NCI-H1436 (cell line): Measurements from ENCODE around the gene OR6C65.

Experiments
- DNase-seq: peaks from one replicate; lab custom pipeline; 2025; lab: John Stamatoyannopoulos, UW

The OR6C65 gene

DNA sequence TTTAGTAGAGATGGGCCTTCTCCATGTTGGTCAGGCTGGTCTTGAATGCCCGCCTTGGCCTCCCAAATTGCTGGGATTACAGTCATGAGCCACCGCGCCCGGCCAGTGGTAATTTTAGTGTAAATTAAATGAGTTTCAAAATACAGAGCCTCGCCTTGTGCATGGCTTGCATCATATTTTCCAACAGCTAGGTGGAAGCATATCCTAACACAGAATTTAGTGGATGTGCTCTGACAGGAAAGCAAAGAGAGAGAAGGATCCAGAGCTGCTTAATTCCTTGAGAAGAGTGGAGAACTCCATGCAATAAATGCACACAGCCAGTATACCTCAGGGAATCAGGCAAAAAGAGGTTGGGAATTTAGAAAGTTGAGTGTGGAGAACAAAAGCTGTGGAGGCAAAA, 46.0 kb downstream of the OR6C65 start:
- DNase-seq, result no peak

DNA sequence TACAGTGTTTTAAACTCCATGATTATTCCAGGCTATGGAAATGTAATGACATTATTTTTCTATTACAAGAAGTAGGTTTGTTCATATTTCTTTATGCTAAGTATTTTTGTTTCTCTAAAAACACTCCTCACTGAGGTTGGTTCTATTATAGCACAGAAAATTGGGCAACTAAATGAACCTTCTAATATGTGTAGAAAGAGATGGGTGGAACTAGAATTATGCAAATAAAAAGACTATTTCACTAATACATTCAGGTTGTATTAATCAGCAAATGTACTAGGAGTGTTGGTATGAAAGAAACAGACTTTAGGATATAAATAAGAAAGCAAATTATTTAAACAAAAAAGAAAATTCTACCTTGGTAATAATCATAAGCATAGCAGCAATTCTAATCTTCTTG, 48.5 kb downstream of the OR6C65 start:
- no peak for DNase-seq
